GM23248 (cell line): ENCODE results near the gene SP110.

Experiments used
- EZH2 ChIP-seq: fragments of 200-600 bp; sonication (generic); IDR thresholded peaks from 2 replicates; pipeline ENCODE4 v1.6.1; 2018; ENCODE audit warnings: antibody characterized with exemption, mild to moderate bottlenecking; ENCODE audit not compliant: insufficient read depth, poor library complexity, severe bottlenecking
- EZH2phosphoT487 ChIP-seq: fragments of 200-600 bp; sonication (generic); IDR thresholded peaks from 2 replicates; pipeline ENCODE4 v1.6.1; 2018; ENCODE audit warnings: antibody characterized with exemption, moderate library complexity, mild to moderate bottlenecking, low read depth; ENCODE audit not compliant: insufficient read depth

DNA sequence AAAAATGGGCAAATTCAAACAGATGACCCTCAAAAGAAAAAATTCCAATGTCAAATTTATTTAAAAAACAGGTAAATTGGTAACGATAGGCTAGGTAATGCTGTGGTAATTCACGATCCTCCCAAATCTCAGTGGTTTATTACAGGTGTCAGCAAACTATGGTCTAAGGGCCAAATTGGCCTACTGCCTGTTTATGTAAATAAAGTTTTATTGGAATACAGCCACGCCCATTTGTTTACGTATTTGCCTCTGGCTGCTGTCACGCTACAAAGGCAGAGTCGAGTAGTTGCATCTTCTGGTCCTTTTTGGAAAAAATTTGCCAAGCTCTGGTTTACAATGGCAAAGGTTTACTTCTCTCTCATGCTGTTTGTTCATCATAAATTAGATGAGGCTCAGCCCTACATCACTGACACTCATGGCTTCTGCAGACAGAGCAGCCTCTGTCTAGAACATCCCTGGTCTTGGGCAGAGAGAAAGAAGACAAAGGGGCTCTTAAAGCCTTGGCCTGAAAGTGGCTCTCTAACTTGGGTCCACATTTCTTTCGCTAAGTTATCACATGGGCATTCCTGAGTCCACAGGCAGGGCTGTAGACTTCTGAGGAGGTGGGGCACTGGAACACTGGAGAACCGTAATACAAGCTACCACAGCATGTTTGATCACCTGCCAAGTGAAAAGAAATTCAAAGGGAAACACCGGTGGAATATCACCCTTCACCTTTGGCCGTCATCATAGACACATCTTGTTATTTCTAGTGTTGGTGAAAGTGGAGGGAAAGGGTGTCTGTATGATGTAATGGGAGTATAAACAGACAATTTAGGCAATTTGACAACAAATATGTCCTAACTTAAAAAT lies 34.8 kb downstream of the SP110 start:
- TF ChIP-seq EZH2 (no peak), EZH2phosphoT487 (no peak)
